Measurements from ENCODE around the gene COMMD10.

DNA sequence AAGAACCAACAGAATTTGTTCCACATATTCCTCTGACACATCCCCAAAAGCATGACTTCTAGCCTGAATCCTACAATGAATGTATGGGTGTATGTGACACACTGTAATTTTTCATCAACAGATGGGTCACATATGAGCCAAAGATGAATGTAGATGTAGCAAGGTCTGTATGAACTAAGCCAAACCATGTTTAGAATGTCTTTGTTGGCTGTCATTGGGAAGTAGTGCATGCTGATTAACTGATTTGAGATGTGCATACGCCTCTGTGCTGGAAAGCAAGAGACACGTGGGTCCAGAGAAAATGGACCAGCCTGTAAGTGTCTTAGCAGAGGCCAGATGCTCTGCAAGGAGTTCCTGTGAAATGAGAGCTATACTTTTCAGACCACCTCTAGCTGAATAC is 222.0 kb downstream of the COMMD10 start:
- no peak for TF ChIP-seq POLR2A (IDR thresholded peaks at IDR 0.05; ENCODE audit: low read depth, low read length)
- TF ChIP-seq SMC3 (IDR thresholded peaks at IDR 0.05; ENCODE audit: low read depth, low read length): no peak
- TF ChIP-seq MAFK (IDR thresholded peaks at IDR 0.05; ENCODE audit: low read depth, low read length): no peak
- TF ChIP-seq, protein P1, sequence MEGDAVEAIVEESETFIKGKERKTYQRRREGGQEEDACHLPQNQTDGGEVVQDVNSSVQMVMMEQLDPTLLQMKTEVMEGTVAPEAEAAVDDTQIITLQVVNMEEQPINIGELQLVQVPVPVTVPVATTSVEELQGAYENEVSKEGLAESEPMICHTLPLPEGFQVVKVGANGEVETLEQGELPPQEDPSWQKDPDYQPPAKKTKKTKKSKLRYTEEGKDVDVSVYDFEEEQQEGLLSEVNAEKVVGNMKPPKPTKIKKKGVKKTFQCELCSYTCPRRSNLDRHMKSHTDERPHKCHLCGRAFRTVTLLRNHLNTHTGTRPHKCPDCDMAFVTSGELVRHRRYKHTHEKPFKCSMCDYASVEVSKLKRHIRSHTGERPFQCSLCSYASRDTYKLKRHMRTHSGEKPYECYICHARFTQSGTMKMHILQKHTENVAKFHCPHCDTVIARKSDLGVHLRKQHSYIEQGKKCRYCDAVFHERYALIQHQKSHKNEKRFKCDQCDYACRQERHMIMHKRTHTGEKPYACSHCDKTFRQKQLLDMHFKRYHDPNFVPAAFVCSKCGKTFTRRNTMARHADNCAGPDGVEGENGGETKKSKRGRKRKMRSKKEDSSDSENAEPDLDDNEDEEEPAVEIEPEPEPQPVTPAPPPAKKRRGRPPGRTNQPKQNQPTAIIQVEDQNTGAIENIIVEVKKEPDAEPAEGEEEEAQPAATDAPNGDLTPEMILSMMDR (conservative IDR thresholded peaks at IDR 0.05; ENCODE audit: low read depth, low read length): no peak
- no peak for TF ChIP-seq BHLHE40 (IDR thresholded peaks at IDR 0.05; ENCODE audit: low read depth, low read length)
- TF ChIP-seq RFX5 (IDR thresholded peaks at IDR 0.05; ENCODE audit: low read depth, low read length): no peak
- TF ChIP-seq, protein P2, sequence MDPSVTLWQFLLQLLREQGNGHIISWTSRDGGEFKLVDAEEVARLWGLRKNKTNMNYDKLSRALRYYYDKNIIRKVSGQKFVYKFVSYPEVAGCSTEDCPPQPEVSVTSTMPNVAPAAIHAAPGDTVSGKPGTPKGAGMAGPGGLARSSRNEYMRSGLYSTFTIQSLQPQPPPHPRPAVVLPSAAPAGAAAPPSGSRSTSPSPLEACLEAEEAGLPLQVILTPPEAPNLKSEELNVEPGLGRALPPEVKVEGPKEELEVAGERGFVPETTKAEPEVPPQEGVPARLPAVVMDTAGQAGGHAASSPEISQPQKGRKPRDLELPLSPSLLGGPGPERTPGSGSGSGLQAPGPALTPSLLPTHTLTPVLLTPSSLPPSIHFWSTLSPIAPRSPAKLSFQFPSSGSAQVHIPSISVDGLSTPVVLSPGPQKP (IDR thresholded peaks at IDR 0.05; ENCODE audit: borderline replicate concordance, low read depth, low read length): no peak
- no peak for TF ChIP-seq MAZ (IDR thresholded peaks at IDR 0.05; ENCODE audit: borderline replicate concordance, low read depth, low read length)

Data from IMR-90 (cell line).